Measurements from ENCODE around the gene CFAP43. TPM values are rescaled to one million over a fixed set of nuclear protein-coding genes. Genes with fewer than 3 reads are reported as not detected.

CFAP43 gene
- total and polyA plus RNA-seq, 8 donors, result under 0.01 to 2.0 (median 0.25) TPM; not detected in 3

DNA sequence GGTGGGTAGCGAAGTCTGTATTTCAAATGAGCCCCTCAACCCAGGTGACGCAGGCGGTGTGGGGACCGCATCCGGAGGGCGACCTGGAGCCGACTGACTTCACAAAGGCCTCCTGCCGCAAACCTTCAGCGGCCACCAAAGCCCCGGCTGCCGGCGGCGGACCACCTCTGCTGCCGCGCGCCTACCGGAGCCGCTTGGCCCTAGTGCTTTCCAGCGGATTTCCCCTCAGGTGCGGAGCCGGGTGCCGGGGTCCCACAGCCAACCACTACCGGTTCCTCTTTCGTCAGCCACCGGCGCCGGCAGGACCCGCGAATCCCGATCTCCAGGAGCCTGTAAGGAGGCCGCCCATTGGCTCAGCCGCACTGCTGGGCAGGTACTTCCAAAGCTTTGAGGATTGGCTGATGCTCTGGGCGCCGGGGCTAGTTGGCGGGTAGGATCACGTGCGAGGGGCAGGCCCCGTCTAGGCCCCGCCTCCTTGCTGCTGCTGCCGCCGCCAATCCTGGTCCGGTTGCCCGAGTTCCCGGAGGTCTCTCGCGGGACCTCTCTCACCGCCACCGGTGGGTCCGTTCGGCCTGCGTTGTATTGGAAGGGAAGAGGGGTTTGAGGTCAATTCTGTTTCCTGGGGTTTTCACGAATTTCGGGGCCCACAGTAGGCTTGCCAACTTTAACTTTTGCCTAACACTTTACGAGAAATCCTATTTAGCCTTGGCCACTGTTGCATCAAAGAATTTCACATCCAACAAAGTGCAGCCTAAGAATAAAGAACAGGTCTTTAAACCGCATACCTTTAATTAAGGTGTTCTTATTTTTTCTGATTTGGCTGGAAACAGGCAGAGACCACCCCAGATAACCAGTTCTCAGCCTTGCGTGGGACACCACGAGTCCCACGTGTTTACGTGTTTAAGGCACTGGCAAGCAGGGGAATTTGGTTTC, 36.8 kb upstream of the CFAP43 start, which contains the start of gene GSTO2:
GSTO2 (plus strand) TSS at position 472 of the 933 bp plus-strand sequence. CDS start 5,732 bp downstream, outside the sequence.
- Histone ChIP-seq H3K4me1 (peaks cover 13 to 46% (median 21%) of the 10 kb centered on the region in 4 donors), H3K36me3 (peaks cover 22 to 44% (median 41%) of the 10 kb centered on the region in 4 donors), H3K4me3 (peak within 1 kb of the TSS; percentile 76 to 90 (median 86)), H3K27me3 (no peaks in the 10 kb centered on the region), H3K9me3 (no peaks in the 10 kb centered on the region), H3K27ac (peak within 1 kb of the TSS; percentile 92 to 96 (median 94))
- 1 to 2% (median 1%) methylated on average over 36 to 59 of the region's 59 CpGs for WGBS, 5 donors
- intact Hi-C loops (cut with DNase I; ENCODE audit: low total_unique reads), result no loop called here
- peak; percentile 99 to 100 for DNase-seq
- TF ChIP-seq POLR2AphosphoS5 (IDR thresholded peaks at IDR 0.05), result peak; percentile 35 to 92 (median 83)
- TF ChIP-seq, protein P1, sequence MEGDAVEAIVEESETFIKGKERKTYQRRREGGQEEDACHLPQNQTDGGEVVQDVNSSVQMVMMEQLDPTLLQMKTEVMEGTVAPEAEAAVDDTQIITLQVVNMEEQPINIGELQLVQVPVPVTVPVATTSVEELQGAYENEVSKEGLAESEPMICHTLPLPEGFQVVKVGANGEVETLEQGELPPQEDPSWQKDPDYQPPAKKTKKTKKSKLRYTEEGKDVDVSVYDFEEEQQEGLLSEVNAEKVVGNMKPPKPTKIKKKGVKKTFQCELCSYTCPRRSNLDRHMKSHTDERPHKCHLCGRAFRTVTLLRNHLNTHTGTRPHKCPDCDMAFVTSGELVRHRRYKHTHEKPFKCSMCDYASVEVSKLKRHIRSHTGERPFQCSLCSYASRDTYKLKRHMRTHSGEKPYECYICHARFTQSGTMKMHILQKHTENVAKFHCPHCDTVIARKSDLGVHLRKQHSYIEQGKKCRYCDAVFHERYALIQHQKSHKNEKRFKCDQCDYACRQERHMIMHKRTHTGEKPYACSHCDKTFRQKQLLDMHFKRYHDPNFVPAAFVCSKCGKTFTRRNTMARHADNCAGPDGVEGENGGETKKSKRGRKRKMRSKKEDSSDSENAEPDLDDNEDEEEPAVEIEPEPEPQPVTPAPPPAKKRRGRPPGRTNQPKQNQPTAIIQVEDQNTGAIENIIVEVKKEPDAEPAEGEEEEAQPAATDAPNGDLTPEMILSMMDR (IDR thresholded peaks at IDR 0.05), result no peak
- TF ChIP-seq EP300 (IDR thresholded peaks at IDR 0.05), result no peak
- TF ChIP-seq POLR2A (IDR thresholded peaks at IDR 0.05), result peak in 1 of 4 donors; percentile 19

DNA sequence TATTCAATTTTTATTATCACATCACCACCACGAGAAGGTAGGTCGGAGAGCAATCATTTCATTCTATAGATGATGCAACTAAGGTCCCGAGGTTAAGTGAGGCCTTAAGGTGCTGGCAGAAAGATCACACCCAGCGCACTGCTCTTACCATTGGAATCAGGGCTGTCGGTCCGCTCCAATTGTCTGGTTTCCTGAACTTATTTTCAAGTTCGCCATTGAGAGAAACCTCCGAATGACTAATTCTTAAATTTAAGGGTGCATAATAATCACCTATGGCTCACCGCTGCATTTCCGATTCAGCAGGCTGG, 36.2 kb upstream of the CFAP43 start:
- 3 to 7% (median 5%) methylated on average over 10 of the region's 10 CpGs for WGBS, 5 donors
- Histone ChIP-seq H3K4me3 (peak overlapping the region; percentile 76 to 90 (median 86)), H3K27me3 (no peaks in the 10 kb centered on the region), H3K4me1 (peaks cover 13 to 52% (median 21%) of the 10 kb centered on the region in 4 donors), H3K36me3 (peaks cover 22 to 50% (median 45%) of the 10 kb centered on the region in 4 donors), H3K27ac (peak overlapping the region; percentile 92 to 96 (median 94)), H3K9me3 (no peaks in the 10 kb centered on the region)
- DNase-seq, result no peak
- TF ChIP-seq POLR2A (IDR thresholded peaks at IDR 0.05) (no peak), EP300 (IDR thresholded peaks at IDR 0.05) (no peak), POLR2AphosphoS5 (IDR thresholded peaks at IDR 0.05) (no peak)
- TF ChIP-seq, protein P1 (IDR thresholded peaks at IDR 0.05), result no peak
- intact Hi-C loops (cut with DNase I; ENCODE audit: low total_unique reads), result no loop called here

DNA sequence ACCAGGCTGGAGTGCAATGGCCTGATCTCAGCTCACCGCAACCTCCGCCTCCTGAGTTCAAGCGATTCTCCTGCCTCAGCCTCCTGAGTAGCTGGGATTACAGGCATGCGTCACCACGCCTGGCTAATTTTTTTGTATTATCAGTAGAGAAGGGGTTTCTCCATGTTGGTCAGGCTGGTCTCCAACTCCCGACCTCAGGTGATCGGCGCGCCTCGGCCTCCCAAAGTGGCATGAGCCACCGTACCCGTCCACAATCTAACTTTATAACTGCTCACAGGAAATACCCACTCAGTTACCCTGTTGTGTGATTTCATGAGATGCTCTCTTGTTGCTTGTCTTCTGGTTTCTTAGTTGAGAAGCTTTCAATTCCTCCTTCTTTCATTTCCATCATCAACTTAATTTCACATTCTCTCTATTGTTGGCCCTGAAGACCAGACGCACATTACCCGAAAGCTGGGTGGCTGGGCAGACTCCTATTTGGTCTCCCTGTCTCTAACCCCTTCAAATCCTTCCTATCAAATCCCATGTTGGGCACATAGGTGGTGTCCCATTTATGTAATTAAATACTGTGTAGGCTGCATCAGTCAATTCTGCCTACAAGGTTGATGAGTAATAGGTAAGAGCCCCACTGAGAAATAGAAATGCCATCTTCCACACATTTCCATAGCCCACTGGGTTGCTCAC, 35.7 kb upstream of the CFAP43 start:
- peak overlapping the region in 4 of 5 donors; percentile 92 to 94 (median 94) for H3K27ac ChIP-seq
- intact Hi-C loops (cut with DNase I; ENCODE audit: low total_unique reads), result no loop called here

More for the DNA sequence above, 35.7 kb upstream of the CFAP43 start:
- Histone ChIP-seq H3K9me3 (no peaks in the 10 kb centered on the region), H3K4me1 (peaks cover 13 to 57% (median 21%) of the 10 kb centered on the region in 4 donors), H3K36me3 (peaks cover 22 to 55% (median 48%) of the 10 kb centered on the region in 4 donors), H3K4me3 (peak overlapping the region; percentile 76 to 90 (median 86)), H3K27me3 (no peaks in the 10 kb centered on the region)
- 86 to 95% (median 90%) methylated on average over 14 of the region's 14 CpGs for WGBS, 5 donors
- no peak for TF ChIP-seq POLR2A (IDR thresholded peaks at IDR 0.05)
- TF ChIP-seq EP300 (IDR thresholded peaks at IDR 0.05), result no peak
- TF ChIP-seq, protein P1 (IDR thresholded peaks at IDR 0.05), result no peak
- no peak for TF ChIP-seq POLR2AphosphoS5 (IDR thresholded peaks at IDR 0.05)
- DNase-seq, result no peak
